ENCODE measurements around the gene NFKBIB.
A peak's percentile ranks its signal among the peaks of the same experiment; 100 is the strongest.

DNA sequence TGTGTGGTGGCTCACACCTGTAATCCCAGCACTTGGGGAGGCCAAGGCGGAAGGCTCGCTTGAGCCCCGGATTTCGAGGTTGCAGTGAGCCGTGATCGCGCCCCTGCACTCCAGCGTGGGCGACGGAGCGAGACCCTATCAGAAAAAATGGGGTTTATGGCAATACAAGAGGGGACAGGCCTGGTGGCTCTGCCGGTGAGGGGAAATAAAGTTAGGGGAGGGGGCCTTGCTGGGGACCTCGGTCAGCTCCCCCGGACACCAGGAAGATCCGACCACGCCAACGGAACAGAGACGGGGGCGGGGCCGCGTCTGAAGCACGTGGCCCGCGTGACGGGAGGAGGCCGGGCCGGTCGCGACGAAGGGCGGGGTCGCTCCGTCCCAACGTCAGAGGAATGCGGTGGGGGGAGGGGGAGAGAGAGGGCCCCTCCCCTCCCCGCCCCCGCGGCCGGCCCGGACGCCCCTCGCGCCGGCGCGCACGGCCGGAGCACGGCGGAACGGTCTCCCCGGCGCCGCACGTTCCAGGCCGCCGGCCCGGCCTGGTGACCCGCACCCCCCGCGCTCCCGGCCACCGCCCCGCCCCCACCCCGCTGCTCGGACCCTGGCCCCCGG lies 48.0 kb upstream of the NFKBIB start:
- TF ChIP-seq, protein P1, sequence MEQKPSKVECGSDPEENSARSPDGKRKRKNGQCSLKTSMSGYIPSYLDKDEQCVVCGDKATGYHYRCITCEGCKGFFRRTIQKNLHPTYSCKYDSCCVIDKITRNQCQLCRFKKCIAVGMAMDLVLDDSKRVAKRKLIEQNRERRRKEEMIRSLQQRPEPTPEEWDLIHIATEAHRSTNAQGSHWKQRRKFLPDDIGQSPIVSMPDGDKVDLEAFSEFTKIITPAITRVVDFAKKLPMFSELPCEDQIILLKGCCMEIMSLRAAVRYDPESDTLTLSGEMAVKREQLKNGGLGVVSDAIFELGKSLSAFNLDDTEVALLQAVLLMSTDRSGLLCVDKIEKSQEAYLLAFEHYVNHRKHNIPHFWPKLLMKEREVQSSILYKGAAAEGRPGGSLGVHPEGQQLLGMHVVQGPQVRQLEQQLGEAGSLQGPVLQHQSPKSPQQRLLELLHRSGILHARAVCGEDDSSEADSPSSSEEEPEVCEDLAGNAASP (CRISPR knock-in tag; IDR thresholded peaks at IDR 0.05; ENCODE audit: borderline replicate concordance) = 0 out of 2 replicates have a peak, but pooled peaks have one; percentile 30
- no peak for TF ChIP-seq ZNF232 (CRISPR knock-in tag; IDR thresholded peaks at IDR 0.05; ENCODE audit: borderline replicate concordance)
- no peak for TF ChIP-seq KLF13 (CRISPR knock-in tag; IDR thresholded peaks at IDR 0.05)
- TF ChIP-seq BRCA1 (CRISPR knock-in tag; IDR thresholded peaks at IDR 0.05) = no peak
- TF ChIP-seq RAD51 (IDR thresholded peaks at IDR 0.05; ENCODE audit: borderline replicate concordance) = peak; percentile 45; the same call in 1 of the 2 replicates
- TF ChIP-seq GABPA (IDR thresholded peaks at IDR 0.05; ENCODE audit: low read depth, low read length) = peak; percentile 9; the same call in 1 of the 2 replicates
- TF ChIP-seq GABPA (CRISPR knock-in tag; IDR thresholded peaks at IDR 0.05; ENCODE audit: low read depth) = 0 out of 2 replicates have a peak, but pooled peaks have one; percentile 10
- peak; percentile 9; the same call in 1 of the 2 replicates for TF ChIP-seq MTA1 (CRISPR knock-in tag; IDR thresholded peaks at IDR 0.05; ENCODE audit: borderline replicate concordance)
- TF ChIP-seq NR2C2 (CRISPR knock-in tag; IDR thresholded peaks at IDR 0.05; ENCODE audit: borderline replicate concordance) = no peak
